Measurements from ENCODE around the gene CRY2. TPM values are rescaled to one million over a fixed set of nuclear protein-coding genes. Genes with fewer than 3 reads are reported as not detected.

The CRY2 gene
- total and polyA plus RNA-seq, 2 donors (not counting 1 experiment from before 2014, with no cell fraction given): 8.3 to 21.5 TPM

- Histone ChIP-seq H4K20me1 (ENCODE audit: control insufficient read depth, extremely low read depth, insufficient read depth, low read length) (no peaks in the 10 kb centered on the region), H3K79me2 (ENCODE audit: control insufficient read depth, insufficient read depth, low read length) (peaks cover 12% of the 10 kb centered on the region), H3K4me3 (replicated peaks in 1 of 4; ENCODE audit: control extremely low read depth in 1 of 4, insufficient read depth in 1 of 4, low read depth in 3 of 4, low read length in 4 of 4) (no peak overlapping the region), H3K4me1 (ENCODE audit: control insufficient read depth, extremely low read depth, insufficient read depth, low read length) (peaks cover 2% of the 10 kb centered on the region), H3K9me3 (ENCODE audit: control insufficient read depth, insufficient read depth, low read depth, low read length) (no peaks in the 10 kb centered on the region), H2AFZ (ENCODE audit: low read length) (no peak overlapping the region), H3K4me2 (ENCODE audit: extremely low read depth, insufficient read depth, low read length) (no peak overlapping the region), H3K27me3 (ENCODE audit: control insufficient read depth, insufficient read depth, low read length) (no peaks in the 10 kb centered on the region), H3K9ac (ENCODE audit: insufficient read depth, low read length) (no peak overlapping the region), H3K27ac (ENCODE audit: insufficient read depth, low read length) (no peak overlapping the region), H3K36me3 (ENCODE audit: control insufficient read depth, insufficient read depth, low read length) (peaks cover 15% of the 10 kb centered on the region)
- DNase-seq (ENCODE audit: low read depth in 2 of 2): no peak
- TF ChIP-seq, protein P1, sequence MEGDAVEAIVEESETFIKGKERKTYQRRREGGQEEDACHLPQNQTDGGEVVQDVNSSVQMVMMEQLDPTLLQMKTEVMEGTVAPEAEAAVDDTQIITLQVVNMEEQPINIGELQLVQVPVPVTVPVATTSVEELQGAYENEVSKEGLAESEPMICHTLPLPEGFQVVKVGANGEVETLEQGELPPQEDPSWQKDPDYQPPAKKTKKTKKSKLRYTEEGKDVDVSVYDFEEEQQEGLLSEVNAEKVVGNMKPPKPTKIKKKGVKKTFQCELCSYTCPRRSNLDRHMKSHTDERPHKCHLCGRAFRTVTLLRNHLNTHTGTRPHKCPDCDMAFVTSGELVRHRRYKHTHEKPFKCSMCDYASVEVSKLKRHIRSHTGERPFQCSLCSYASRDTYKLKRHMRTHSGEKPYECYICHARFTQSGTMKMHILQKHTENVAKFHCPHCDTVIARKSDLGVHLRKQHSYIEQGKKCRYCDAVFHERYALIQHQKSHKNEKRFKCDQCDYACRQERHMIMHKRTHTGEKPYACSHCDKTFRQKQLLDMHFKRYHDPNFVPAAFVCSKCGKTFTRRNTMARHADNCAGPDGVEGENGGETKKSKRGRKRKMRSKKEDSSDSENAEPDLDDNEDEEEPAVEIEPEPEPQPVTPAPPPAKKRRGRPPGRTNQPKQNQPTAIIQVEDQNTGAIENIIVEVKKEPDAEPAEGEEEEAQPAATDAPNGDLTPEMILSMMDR (conservative IDR thresholded peaks at IDR 0.05 in 1 of 2, IDR thresholded peaks at IDR 0.05 in 1 of 2; ENCODE audit: low read depth in 1 of 2, low read length in 2 of 2): no peak
- TF ChIP-seq EZH2 (IDR thresholded peaks at IDR 0.05; ENCODE audit: low read length, missing control alignments): no peak
Measured at GRCh38 chr11:45811571-45812290, 35.5 kb upstream of the CRY2 start.

DNA sequence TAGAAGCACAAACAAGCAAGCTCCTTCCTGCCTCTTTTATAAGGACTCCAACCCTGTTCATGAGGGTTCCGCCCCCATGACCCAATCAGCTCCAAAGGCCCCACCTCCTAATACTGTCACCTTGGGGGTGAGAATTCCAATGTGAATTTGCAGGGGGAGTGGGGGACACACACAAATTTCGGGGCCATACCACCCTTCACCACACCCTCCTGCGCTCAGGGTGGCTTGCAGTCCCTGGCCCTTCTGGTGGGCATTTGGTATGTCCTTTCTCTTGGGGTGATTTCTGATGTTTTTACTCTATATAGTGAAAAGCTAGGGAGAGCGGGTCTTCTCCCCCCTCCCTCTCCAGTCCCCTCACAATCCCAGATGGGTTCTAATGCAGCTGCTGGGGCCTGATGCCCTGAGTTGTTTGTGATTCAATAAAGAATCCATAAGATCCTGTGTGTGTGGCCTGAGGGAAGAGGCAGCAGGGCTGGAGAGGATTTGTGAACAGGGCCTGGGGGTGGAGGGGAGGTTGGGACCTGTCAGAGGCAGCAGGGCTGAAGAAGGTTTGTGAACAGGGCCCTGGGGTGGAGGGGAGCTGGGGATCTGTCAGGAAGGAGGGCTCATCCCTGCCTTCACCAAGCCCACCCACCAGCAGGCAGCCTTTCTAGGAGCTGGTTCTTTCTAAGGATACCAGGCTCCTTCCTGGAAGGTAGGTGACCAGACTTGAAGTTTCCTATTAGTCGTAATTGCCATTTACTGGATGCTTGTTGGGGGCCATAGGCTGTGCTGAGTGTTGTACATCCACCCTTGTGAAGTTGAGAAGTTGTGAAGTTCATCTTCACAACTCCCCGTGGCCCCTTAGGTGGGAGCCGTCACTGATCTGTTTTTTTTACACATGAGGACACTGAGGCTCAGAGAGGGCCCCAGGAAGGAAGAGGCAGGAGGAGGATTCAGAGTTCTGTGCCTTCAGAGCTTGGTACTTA lies 34.4 kb upstream of the CRY2 start:
- H3K4me3 ChIP-seq (replicated peaks in 1 of 4; ENCODE audit: control extremely low read depth in 1 of 4, insufficient read depth in 1 of 4, low read depth in 3 of 4, low read length in 4 of 4): no peak overlapping the region
- no peaks in the 10 kb centered on the region for H3K27me3 ChIP-seq (ENCODE audit: control insufficient read depth, insufficient read depth, low read length)
- no peak overlapping the region for H3K9ac ChIP-seq (ENCODE audit: insufficient read depth, low read length)
- no peak overlapping the region for H3K27ac ChIP-seq (ENCODE audit: insufficient read depth, low read length)
- H3K9me3 ChIP-seq (ENCODE audit: control insufficient read depth, insufficient read depth, low read depth, low read length): no peaks in the 10 kb centered on the region
- H3K4me2 ChIP-seq (ENCODE audit: extremely low read depth, insufficient read depth, low read length): no peak overlapping the region
- no peak for DNase-seq (ENCODE audit: low read depth in 2 of 2)
- peaks cover 1% of the 10 kb centered on the region for H3K79me2 ChIP-seq (ENCODE audit: control insufficient read depth, insufficient read depth, low read length)
- H3K4me1 ChIP-seq (ENCODE audit: control insufficient read depth, extremely low read depth, insufficient read depth, low read length): no peaks in the 10 kb centered on the region
- H3K36me3 ChIP-seq (ENCODE audit: control insufficient read depth, insufficient read depth, low read length): peaks cover 15% of the 10 kb centered on the region
- no peaks in the 10 kb centered on the region for H4K20me1 ChIP-seq (ENCODE audit: control insufficient read depth, extremely low read depth, insufficient read depth, low read length)
- no peak for TF ChIP-seq EZH2 (IDR thresholded peaks at IDR 0.05; ENCODE audit: low read length, missing control alignments)
- no peak overlapping the region for H2AFZ ChIP-seq (ENCODE audit: low read length)

DNA sequence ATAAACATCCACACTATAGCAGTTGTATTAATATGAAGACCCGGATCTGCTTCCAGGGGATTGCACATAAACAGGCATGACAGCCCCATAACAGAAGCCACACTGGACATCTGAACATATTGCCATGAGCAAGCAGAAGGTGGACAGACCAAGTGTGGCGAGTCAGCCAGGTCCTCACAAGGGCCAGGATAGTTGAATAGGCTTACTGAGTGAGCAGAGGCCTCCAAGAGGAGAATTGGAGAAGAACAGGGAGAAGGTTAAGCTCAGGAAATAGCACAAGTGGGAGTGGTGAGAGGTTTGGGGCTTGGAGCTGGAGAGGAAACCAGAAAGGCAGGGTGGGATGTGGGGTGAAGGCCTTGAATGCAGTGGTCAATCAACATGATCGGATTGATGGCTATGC lies 31.5 kb upstream of the CRY2 start:
- peaks cover 9% of the 10 kb centered on the region for H3K36me3 ChIP-seq (ENCODE audit: control insufficient read depth, insufficient read depth, low read length)
- TF ChIP-seq EZH2 (IDR thresholded peaks at IDR 0.05; ENCODE audit: low read length, missing control alignments): no peak
- TF ChIP-seq, protein P1 (conservative IDR thresholded peaks at IDR 0.05 in 1 of 2, IDR thresholded peaks at IDR 0.05 in 1 of 2; ENCODE audit: low read depth in 1 of 2, low read length in 2 of 2): no peak
- H3K79me2 ChIP-seq (ENCODE audit: control insufficient read depth, insufficient read depth, low read length): no peaks in the 10 kb centered on the region
- H3K27me3 ChIP-seq (ENCODE audit: control insufficient read depth, insufficient read depth, low read length): no peaks in the 10 kb centered on the region
- no peaks in the 10 kb centered on the region for H3K4me1 ChIP-seq (ENCODE audit: control insufficient read depth, extremely low read depth, insufficient read depth, low read length)
- H3K9ac ChIP-seq (ENCODE audit: insufficient read depth, low read length): no peak overlapping the region
- no peak overlapping the region for H3K27ac ChIP-seq (ENCODE audit: insufficient read depth, low read length)
- no peak overlapping the region for H3K4me3 ChIP-seq (replicated peaks in 1 of 4; ENCODE audit: control extremely low read depth in 1 of 4, insufficient read depth in 1 of 4, low read depth in 3 of 4, low read length in 4 of 4)
- no peaks in the 10 kb centered on the region for H4K20me1 ChIP-seq (ENCODE audit: control insufficient read depth, extremely low read depth, insufficient read depth, low read length)
- DNase-seq (ENCODE audit: low read depth in 2 of 2): peak in 1 of 2 donors; percentile 23
- H2AFZ ChIP-seq (ENCODE audit: low read length): no peak overlapping the region
- no peaks in the 10 kb centered on the region for H3K9me3 ChIP-seq (ENCODE audit: control insufficient read depth, insufficient read depth, low read depth, low read length)
- no peak overlapping the region for H3K4me2 ChIP-seq (ENCODE audit: extremely low read depth, insufficient read depth, low read length)

All from fibroblast of lung (primary cell).